GM21390 (cell line): Measurements from ENCODE around the gene MCC.

Experiments
- ATAC-seq: cut with Tn5 transposase; IDR thresholded peaks from one replicate; pipeline ENCODE4 v1.9.1; 2021; ENCODE audit not compliant: unreplicated experiment

The MCC gene

GRCh38 chr5:113182658-113183344 lies 305.5 kb downstream of the MCC start:
- ATAC-seq: no peak

- no peak for ATAC-seq
Observed at GRCh38 chr5:113181853-113182490, 306.3 kb downstream of the MCC start.

- ATAC-seq: no peak
Observed at GRCh38 chr5:113181409-113181808, 306.8 kb downstream of the MCC start.

- no peak for ATAC-seq
Observed at GRCh38 chr5:113179156-113179555, 309.1 kb downstream of the MCC start.

GRCh38 chr5:113178073-113178779 lies 310.0 kb downstream of the MCC start:
- ATAC-seq: no peak

GRCh38 chr5:113177225-113177624 lies 311.0 kb downstream of the MCC start:
- ATAC-seq: no peak

- no peak for ATAC-seq
Observed at GRCh38 chr5:113176734-113177133, 311.5 kb downstream of the MCC start.

- no peak for ATAC-seq
Observed at GRCh38 chr5:113176196-113176595, 312.1 kb downstream of the MCC start.

GRCh38 chr5:113172231-113172826 lies 315.9 kb downstream of the MCC start:
- ATAC-seq: peak; percentile 68

GRCh38 chr5:113171520-113171919 lies 316.7 kb downstream of the MCC start:
- ATAC-seq: no peak

- ATAC-seq: no peak
Observed at GRCh38 chr5:113170707-113171106, 317.5 kb downstream of the MCC start.

- no peak for ATAC-seq
Observed at GRCh38 chr5:113169720-113170119, 318.5 kb downstream of the MCC start.

GRCh38 chr5:113167985-113168384 lies 320.3 kb downstream of the MCC start:
- ATAC-seq: no peak

GRCh38 chr5:113166852-113167366 lies 321.3 kb downstream of the MCC start:
- ATAC-seq: no peak

- ATAC-seq: no peak
Observed at GRCh38 chr5:113166261-113166660, 322.0 kb downstream of the MCC start.

GRCh38 chr5:113164021-113164420 lies 324.2 kb downstream of the MCC start:
- no peak for ATAC-seq

GRCh38 chr5:113163328-113163727 lies 324.9 kb downstream of the MCC start:
- ATAC-seq: no peak

- no peak for ATAC-seq
Observed at GRCh38 chr5:113162770-113163169, 325.5 kb downstream of the MCC start.

GRCh38 chr5:113162208-113162607 lies 326.0 kb downstream of the MCC start:
- ATAC-seq: no peak

GRCh38 chr5:113161806-113162205 lies 326.4 kb downstream of the MCC start:
- no peak for ATAC-seq

GRCh38 chr5:113157886-113158285 lies 330.4 kb downstream of the MCC start:
- no peak for ATAC-seq
